OCI-LY3 (cell line): ENCODE data around the gene ITK.
"Not testable (repeated sequence)": the region's sequence is repeated elsewhere in the genome, so short reads cannot be mapped to it uniquely, and the experiment has no call there.

Experiments used
- H2AFZ ChIP-seq: fragments of 200-600, 300-600 bp; shearing (Covaris generic); 2 replicates; pipeline ENCODE4 v1.6.0; 2014; ENCODE audit warnings: antibody characterized with exemption, low read depth, low read length
- H3K27ac ChIP-seq: fragments of 200-600, 300-600 bp; sonication (generic); 2 replicates; pipeline ENCODE4 v1.5.1; 2014; ENCODE audit warnings: mild to moderate bottlenecking, low read length, moderate library complexity, mixed read lengths
- H3K27me3 ChIP-seq: fragments of 200-600, 300-600 bp; sonication (generic); 2 replicates; pipeline ENCODE4 v1.6.1; 2014; ENCODE audit warnings: low read depth, low read length, mixed read lengths
- H3K36me3 ChIP-seq: fragments of 200-600, 300-600 bp; sonication (generic); replicated peaks from 2 replicates; pipeline ENCODE3; 2014; ENCODE audit warnings: low read depth, low read length, mixed read lengths
- H3K4me1 ChIP-seq: fragments of 300-600, 200-600 bp; sonication (generic); 2 replicates; pipeline ENCODE4 v1.6.1; 2014; ENCODE audit warnings: low read length, mixed read lengths
- H3K4me2 ChIP-seq: fragments of 200-600, 300-600 bp; sonication (generic); 2 replicates; pipeline ENCODE4 v1.6.1; 2014; ENCODE audit warnings: low read length, mixed read lengths
- H3K4me3 ChIP-seq: fragments of 300-600, 200-600 bp; sonication (generic); 2 replicates; pipeline ENCODE4 v1.5.1; 2014; ENCODE audit warnings: antibody characterized with exemption, mild to moderate bottlenecking, low read length, moderate library complexity
- H3K79me2 ChIP-seq: fragments of 300-600, 200-600 bp; shearing (Covaris generic); 2 replicates; pipeline ENCODE4 v1.6.1; 2014; ENCODE audit warnings: mild to moderate bottlenecking, low read length, mixed read lengths
- H3K9ac ChIP-seq: fragments of 300-600, 200-600 bp; shearing (Covaris generic); 2 replicates; pipeline ENCODE4 v1.6.0; 2014; ENCODE audit warnings: mild to moderate bottlenecking, low read length, moderate library complexity
- H3K9me3 ChIP-seq: fragments of 200-600, 300-600 bp; shearing (Covaris generic); 2 replicates; pipeline ENCODE4 v1.6.1; 2014; ENCODE audit warnings: low read length, mixed read lengths; ENCODE audit not compliant: insufficient read depth
- H4K20me1 ChIP-seq: fragments of 200-600, 300-600 bp; sonication (generic); 2 replicates; pipeline ENCODE4 v1.6.1; 2016; ENCODE audit warnings: low read length, mixed read lengths; ENCODE audit not compliant: insufficient read depth
- CTCF ChIP-seq: fragments of 200-600, 300-600 bp; sonication (generic); IDR thresholded peaks from 2 replicates; pipeline ENCODE4 v1.5.1; 2014; ENCODE audit warnings: antibody characterized with exemption, low read length, low read depth
- EZH2phosphoT487 ChIP-seq: fragments of 200-600 bp; shearing (Covaris generic); IDR thresholded peaks from 2 replicates; pipeline ENCODE4 v1.6.1; 2018; ENCODE audit warnings: antibody characterized with exemption, mixed run types, low read depth

ITK gene

GRCh38 chr5:157236423-157236822 lies 55.8 kb downstream of the ITK start:
- Histone ChIP-seq H3K27me3 (no peaks in the 10 kb centered on the region), H4K20me1 (no peaks in the 10 kb centered on the region), H2AFZ (no peak overlapping the region), H3K4me1 (no peaks in the 10 kb centered on the region), H3K9ac (no peak overlapping the region), H3K27ac (no peak overlapping the region), H3K4me3 (no peak overlapping the region), H3K79me2 (no peaks in the 10 kb centered on the region), H3K4me2 (no peak overlapping the region), H3K36me3 (no peaks in the 10 kb centered on the region), H3K9me3 (no peaks in the 10 kb centered on the region)
- TF ChIP-seq CTCF (no peak), EZH2phosphoT487 (no peak)

- H3K4me3 ChIP-seq = no peak overlapping the region
- no peaks in the 10 kb centered on the region for H3K79me2 ChIP-seq
- H2AFZ ChIP-seq = no peak overlapping the region
- no peaks in the 10 kb centered on the region for H3K27me3 ChIP-seq
- no peak overlapping the region for H3K27ac ChIP-seq
- H3K4me1 ChIP-seq = no peaks in the 10 kb centered on the region
- H3K4me2 ChIP-seq = no peak overlapping the region
- no peaks in the 10 kb centered on the region for H4K20me1 ChIP-seq
- no peak overlapping the region for H3K9ac ChIP-seq
- TF ChIP-seq CTCF = no peak
- TF ChIP-seq EZH2phosphoT487 = no peak
- no peaks in the 10 kb centered on the region for H3K9me3 ChIP-seq
- H3K36me3 ChIP-seq = no peaks in the 10 kb centered on the region
Observed at GRCh38 chr5:157241483-157241882, 60.8 kb downstream of the ITK start.

GRCh38 chr5:157244704-157245103 lies 64.1 kb downstream of the ITK start:
- not testable (repeated sequence) for H2AFZ ChIP-seq, H3K4me3 ChIP-seq, H3K79me2 ChIP-seq, H3K27ac ChIP-seq, H4K20me1 ChIP-seq, H3K36me3 ChIP-seq, H3K9ac ChIP-seq, H3K4me1 ChIP-seq, H3K9me3 ChIP-seq, H3K27me3 ChIP-seq, H3K4me2 ChIP-seq

- no peak overlapping the region for H3K4me2 ChIP-seq
- H3K27me3 ChIP-seq = no peaks in the 10 kb centered on the region
- no peak overlapping the region for H2AFZ ChIP-seq
- no peaks in the 10 kb centered on the region for H4K20me1 ChIP-seq
- H3K79me2 ChIP-seq = no peaks in the 10 kb centered on the region
- H3K9ac ChIP-seq = no peak overlapping the region
- H3K9me3 ChIP-seq = no peaks in the 10 kb centered on the region
- TF ChIP-seq EZH2phosphoT487 (no peak), CTCF (no peak)
- no peaks in the 10 kb centered on the region for H3K36me3 ChIP-seq
- H3K4me3 ChIP-seq = no peak overlapping the region
- no peaks in the 10 kb centered on the region for H3K4me1 ChIP-seq
- H3K27ac ChIP-seq = no peak overlapping the region
Observed at GRCh38 chr5:157245476-157245875, 64.8 kb downstream of the ITK start.

- H3K4me1 ChIP-seq = no peaks in the 10 kb centered on the region
- H3K27ac ChIP-seq = no peak overlapping the region
- no peaks in the 10 kb centered on the region for H3K9me3 ChIP-seq
- no peak overlapping the region for H3K9ac ChIP-seq
- no peaks in the 10 kb centered on the region for H3K79me2 ChIP-seq
- H3K4me3 ChIP-seq = no peak overlapping the region
- H3K27me3 ChIP-seq = no peaks in the 10 kb centered on the region
- H2AFZ ChIP-seq = no peak overlapping the region
- no peaks in the 10 kb centered on the region for H3K36me3 ChIP-seq
- H4K20me1 ChIP-seq = no peaks in the 10 kb centered on the region
- no peak overlapping the region for H3K4me2 ChIP-seq
- TF ChIP-seq EZH2phosphoT487 (no peak), CTCF (no peak)
Observed at GRCh38 chr5:157245886-157246285, 65.2 kb downstream of the ITK start.
